ENCODE measurements around the gene HOXA1.

The HOXA1 gene

DNA sequence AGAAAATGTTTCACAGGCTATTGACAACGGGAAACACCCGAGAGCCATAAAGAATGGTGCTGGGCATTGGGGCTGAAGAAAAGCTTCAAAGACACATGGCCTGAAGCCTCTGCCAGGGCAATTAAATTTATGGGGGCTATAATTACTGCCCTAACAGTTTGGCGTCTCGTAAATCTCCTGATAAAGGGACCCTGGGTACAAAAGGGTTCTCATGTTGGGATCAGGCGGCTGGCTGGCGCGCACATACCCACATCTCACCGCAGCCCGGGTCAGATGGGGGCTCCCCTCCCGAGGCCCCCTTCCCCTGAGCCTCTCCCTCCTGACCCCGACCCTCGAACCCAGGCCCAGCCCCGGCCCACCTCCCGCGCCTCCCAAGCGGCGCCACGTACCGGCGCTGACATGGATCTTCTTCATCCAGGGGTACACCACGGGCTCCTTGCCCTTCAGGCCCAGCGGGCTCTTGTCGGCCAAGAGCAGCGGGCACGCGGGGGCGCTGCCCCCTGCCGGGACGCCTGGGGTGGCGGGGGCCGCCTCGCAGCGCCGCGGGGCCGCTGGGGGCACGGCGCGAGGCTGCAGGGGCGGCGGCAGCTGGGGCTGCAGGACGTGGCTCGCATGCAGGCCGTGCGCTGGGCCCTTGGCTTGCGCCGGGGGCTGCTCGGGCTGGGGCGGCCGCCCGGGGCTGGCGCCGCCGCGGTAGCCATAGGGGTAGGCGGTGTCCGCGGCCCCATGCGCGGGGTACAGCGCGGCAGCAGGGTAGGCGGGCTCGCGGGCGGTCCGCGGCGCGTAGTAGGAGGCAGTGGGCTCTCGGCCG lies 34.1 kb upstream of the HOXA1 start:
- TF ChIP-seq, protein P1, sequence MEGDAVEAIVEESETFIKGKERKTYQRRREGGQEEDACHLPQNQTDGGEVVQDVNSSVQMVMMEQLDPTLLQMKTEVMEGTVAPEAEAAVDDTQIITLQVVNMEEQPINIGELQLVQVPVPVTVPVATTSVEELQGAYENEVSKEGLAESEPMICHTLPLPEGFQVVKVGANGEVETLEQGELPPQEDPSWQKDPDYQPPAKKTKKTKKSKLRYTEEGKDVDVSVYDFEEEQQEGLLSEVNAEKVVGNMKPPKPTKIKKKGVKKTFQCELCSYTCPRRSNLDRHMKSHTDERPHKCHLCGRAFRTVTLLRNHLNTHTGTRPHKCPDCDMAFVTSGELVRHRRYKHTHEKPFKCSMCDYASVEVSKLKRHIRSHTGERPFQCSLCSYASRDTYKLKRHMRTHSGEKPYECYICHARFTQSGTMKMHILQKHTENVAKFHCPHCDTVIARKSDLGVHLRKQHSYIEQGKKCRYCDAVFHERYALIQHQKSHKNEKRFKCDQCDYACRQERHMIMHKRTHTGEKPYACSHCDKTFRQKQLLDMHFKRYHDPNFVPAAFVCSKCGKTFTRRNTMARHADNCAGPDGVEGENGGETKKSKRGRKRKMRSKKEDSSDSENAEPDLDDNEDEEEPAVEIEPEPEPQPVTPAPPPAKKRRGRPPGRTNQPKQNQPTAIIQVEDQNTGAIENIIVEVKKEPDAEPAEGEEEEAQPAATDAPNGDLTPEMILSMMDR (IDR thresholded peaks at IDR 0.05; ENCODE audit: unreplicated experiment in 3 of 3), result no peak
- peak overlapping the region; percentile 98 to 100 (median 99) for H3K27ac Mint-ChIP-seq
- H3K4me3 Mint-ChIP-seq, result peak overlapping the region; percentile 83 to 87 (median 85)
- peaks cover 3% of the 10 kb centered on the region for H3K27me3 Mint-ChIP-seq (ENCODE audit: low read depth)
- peaks cover 52% of the 10 kb centered on the region for H3K36me3 Mint-ChIP-seq (ENCODE audit: low read depth)
- peaks cover 86% of the 10 kb centered on the region for H3K4me1 Mint-ChIP-seq
- no peaks in the 10 kb centered on the region for H3K9me3 Mint-ChIP-seq

DNA sequence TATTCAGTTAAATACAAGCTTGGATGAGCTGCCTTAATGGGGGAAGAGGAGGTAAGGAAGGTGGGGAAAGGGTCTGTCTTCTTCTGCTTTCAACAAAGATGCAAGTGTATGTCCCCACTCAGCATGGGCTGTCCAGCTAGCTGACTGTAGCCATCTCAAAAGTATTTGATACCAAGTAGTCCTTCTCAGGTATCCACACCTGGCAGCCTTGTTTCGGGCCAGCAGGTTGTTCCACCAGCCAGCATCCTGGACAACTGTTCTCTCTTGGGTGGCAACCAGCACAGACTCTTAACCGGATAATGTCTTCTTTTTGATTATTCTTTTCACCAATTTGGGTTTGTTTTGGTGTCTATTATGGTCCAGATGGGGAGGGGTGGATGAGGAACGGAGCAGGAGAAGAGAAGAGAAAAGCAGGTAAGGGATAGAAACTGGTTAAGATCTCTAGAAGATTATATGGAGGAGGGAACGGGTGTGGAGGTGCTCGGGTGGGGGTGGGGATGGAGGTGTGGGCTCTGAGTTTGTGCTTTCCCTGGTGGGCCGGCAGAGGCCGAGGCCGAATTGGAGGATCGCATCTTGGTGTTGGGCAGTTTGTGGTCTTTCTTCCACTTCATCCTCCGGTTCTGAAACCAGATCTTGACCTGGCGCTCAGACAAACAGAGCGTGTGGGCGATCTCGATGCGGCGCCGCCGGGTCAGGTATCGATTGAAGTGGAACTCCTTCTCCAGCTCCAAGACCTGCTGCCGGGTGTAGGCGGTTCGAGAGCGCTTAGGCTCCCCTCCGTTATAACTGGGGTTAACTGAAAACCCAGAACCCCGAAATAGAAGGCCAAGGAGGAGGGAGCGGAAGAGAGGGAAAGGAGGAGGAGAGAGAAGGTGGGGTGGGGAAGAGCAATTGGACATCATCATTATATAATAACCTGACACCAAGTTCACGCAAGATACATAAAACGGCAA lies 33.3 kb upstream of the HOXA1 start:
- Mint-ChIP-seq H3K27me3 (ENCODE audit: low read depth) (peaks cover 5% of the 10 kb centered on the region), H3K36me3 (ENCODE audit: low read depth) (peaks cover 53% of the 10 kb centered on the region), H3K27ac (peak overlapping the region; percentile 98 to 100 (median 99)), H3K9me3 (no peaks in the 10 kb centered on the region), H3K4me1 (peaks cover 86% of the 10 kb centered on the region), H3K4me3 (peak overlapping the region; percentile 83 to 87 (median 85))
- TF ChIP-seq, protein P1 (IDR thresholded peaks at IDR 0.05; ENCODE audit: unreplicated experiment in 3 of 3), result no peak

DNA sequence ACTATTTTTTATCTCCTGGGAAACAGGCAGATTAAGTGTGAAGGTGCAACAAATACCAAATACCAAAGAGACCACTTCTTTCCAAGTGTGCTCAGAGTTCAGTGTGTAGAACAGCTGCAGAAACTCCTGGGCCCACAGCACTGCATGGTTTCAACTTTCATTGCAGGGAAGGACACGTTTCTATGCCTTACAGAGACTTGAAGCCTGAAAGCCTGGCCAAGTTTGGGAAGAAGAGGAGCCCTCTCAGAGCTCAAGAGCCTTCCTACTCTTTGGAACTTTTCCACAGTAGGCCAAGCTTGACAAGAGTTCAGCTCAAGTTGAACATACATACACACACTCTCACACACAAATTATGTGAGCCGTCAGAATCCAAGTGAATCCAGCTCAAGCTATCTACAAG lies 32.2 kb upstream of the HOXA1 start:
- Mint-ChIP-seq H3K36me3 (ENCODE audit: low read depth) (peaks cover 54% of the 10 kb centered on the region), H3K27me3 (ENCODE audit: low read depth) (peaks cover 5% of the 10 kb centered on the region), H3K9me3 (no peaks in the 10 kb centered on the region), H3K27ac (peak overlapping the region; percentile 98 to 100 (median 99)), H3K4me1 (peaks cover 86% of the 10 kb centered on the region), H3K4me3 (peak overlapping the region; percentile 83 to 87 (median 85))
- TF ChIP-seq, protein P1 (IDR thresholded peaks at IDR 0.05; ENCODE audit: unreplicated experiment in 3 of 3), result no peak

DNA sequence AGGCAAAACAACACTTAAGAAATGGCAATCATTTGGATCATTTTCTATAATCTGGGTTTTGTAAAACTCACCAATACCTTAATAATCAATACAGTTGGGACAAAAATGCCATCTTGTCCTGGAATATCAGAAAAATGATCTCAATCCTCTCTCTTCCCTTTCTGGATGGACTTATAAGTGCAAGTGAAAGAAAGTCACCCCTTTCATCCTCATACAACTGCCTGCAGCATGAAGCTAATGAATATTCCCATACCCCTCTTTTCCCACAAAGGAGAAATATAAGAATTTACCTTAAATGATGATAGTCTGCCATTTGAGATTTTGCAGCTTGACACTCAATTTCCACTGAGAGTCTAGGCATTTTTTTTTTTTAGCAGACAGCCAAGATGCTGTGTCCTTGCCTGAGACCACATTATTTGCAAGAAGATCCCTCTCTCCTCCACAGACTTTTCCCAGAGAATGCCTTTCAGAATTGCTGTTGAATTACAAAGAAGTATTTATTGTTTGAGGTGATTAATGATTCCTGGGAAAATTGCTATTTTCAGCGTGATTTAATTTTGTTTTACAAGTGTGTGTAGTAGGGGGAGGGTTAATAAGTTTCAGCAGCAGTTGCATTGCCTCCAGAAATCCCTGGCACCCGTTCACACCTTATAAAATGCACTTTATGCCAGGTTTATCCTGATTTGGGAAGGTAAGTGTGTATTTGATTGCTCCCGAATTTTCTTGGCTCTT lies 31.0 kb upstream of the HOXA1 start:
- TF ChIP-seq, protein P1 (IDR thresholded peaks at IDR 0.05; ENCODE audit: unreplicated experiment in 3 of 3), result no peak
- H3K4me1 Mint-ChIP-seq, result peaks cover 84% of the 10 kb centered on the region
- H3K27ac Mint-ChIP-seq, result peak overlapping the region; percentile 98 to 100 (median 99)

DNA sequence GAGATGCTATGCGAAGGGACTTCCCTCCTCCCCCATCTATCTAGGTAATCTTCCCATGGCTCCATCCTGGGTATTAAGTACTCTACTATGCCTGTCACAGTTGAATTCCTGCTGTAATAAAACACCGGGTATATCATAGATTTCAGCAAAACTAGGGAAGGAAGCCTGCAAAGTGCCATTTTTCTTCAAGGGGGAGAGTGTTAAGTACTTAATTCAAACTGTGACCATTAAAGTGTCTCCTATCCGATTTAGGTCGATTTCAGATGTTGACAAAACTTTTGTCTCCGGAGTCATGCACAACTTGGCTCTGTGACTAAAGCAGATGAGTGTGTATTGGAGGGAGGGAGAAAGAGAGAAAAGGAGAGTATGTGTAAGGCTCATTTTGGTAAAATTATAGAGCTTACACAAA lies 30.2 kb upstream of the HOXA1 start:
- TF ChIP-seq, protein P1 (IDR thresholded peaks at IDR 0.05; ENCODE audit: unreplicated experiment in 3 of 3), result no peak
- H3K27ac Mint-ChIP-seq, result peak overlapping the region; percentile 98 to 100 (median 99)
- peaks cover 72% of the 10 kb centered on the region for H3K36me3 Mint-ChIP-seq (ENCODE audit: low read depth)
- peak overlapping the region; percentile 90 to 93 (median 91) for H3K4me3 Mint-ChIP-seq
- H3K9me3 Mint-ChIP-seq, result no peaks in the 10 kb centered on the region
- H3K4me1 Mint-ChIP-seq, result peaks cover 85% of the 10 kb centered on the region
- H3K27me3 Mint-ChIP-seq (ENCODE audit: low read depth), result peaks cover 5% of the 10 kb centered on the region

More for the DNA sequence above, 31.0 kb upstream of the HOXA1 start:
- Mint-ChIP-seq H3K27me3 (ENCODE audit: low read depth) (peaks cover 5% of the 10 kb centered on the region), H3K36me3 (ENCODE audit: low read depth) (peaks cover 66% of the 10 kb centered on the region), H3K4me3 (peak overlapping the region; percentile 67 to 91 (median 83)), H3K9me3 (no peaks in the 10 kb centered on the region)

Data from nephron (organoid).